Stimulated activated CD4-positive, alpha-beta T cell treated with anti-CD3 and anti-CD28 coated beads, Interleukin-1b, Interleukin-23, amount 100 ng/mL, for 24 hours (primary cell): ENCODE measurements around the gene NUSAP1.
"Not testable (repeated sequence)": the region's sequence is repeated elsewhere in the genome, so short reads cannot be mapped to it uniquely, and the experiment has no call there.

Source experiments
- DNase-seq, 4 experiments: peaks; one replicate each; pipeline ENCODE4 v3.0.0-alpha.2; 2020; ENCODE audit warnings: low read depth in 4 of 4, low spot score in 1 of 4

The NUSAP1 gene

GRCh38 chr15:41408234-41408641, 75.6 kb downstream of the NUSAP1 start:
- no peak for DNase-seq

GRCh38 chr15:41411031-41411430, 78.3 kb downstream of the NUSAP1 start:
- DNase-seq: no peak

GRCh38 chr15:41411441-41411840, 78.8 kb downstream of the NUSAP1 start:
- no peak for DNase-seq

GRCh38 chr15:41416128-41416741, 83.6 kb downstream of the NUSAP1 start:
- DNase-seq: peak in 1 of 4 experiments; percentile 4

GRCh38 chr15:41416742-41417417, 84.2 kb downstream of the NUSAP1 start, which contains the start of gene RTF1:
RTF1 (plus strand) TSS chr15:41417095; CDS start chr15:41417116, 21 bp downstream.
- DNase-seq: peak; percentile 89 to 100 (median 96)

GRCh38 chr15:41417418-41418195, 84.9 kb downstream of the NUSAP1 start:
- DNase-seq: peak in 2 of 4 experiments; percentile 9 to 11

- DNase-seq: no peak
Observed at GRCh38 chr15:41423979-41424659, 91.4 kb downstream of the NUSAP1 start.

- no peak for DNase-seq
Observed at GRCh38 chr15:41424809-41425208, 92.1 kb downstream of the NUSAP1 start.

GRCh38 chr15:41425907-41426306, 93.2 kb downstream of the NUSAP1 start:
- not testable (repeated sequence) for DNase-seq

GRCh38 chr15:41429003-41429890, 96.6 kb downstream of the NUSAP1 start:
- no peak for DNase-seq
